ENCODE measurements around the gene BPIFA1.

Gene BPIFA1

GRCh38 chr20:33235696-33236095, at the start of gene BPIFA1:
Gene BPIFA1, plus strand, starts transcription at chr20:33235996. Its CDS starts 1,716 bp downstream, at chr20:33237712.
- DNase-seq, result no peak

- DNase-seq, result no peak
Measured at GRCh38 chr20:33187491-33187890, 48.3 kb upstream of the BPIFA1 start.

GRCh38 chr20:33188421-33188820, 47.4 kb upstream of the BPIFA1 start:
- no peak for DNase-seq

GRCh38 chr20:33191484-33191883, 44.3 kb upstream of the BPIFA1 start:
- no peak for DNase-seq

- no peak for DNase-seq
Measured at GRCh38 chr20:33191955-33192354, 43.8 kb upstream of the BPIFA1 start.

- no peak for DNase-seq
Measured at GRCh38 chr20:33192912-33193501, 42.8 kb upstream of the BPIFA1 start.

- no peak for DNase-seq
Measured at GRCh38 chr20:33199026-33199425, 36.8 kb upstream of the BPIFA1 start.

GRCh38 chr20:33202451-33202850, 33.3 kb upstream of the BPIFA1 start:
- DNase-seq, result no peak

- DNase-seq, result no peak
Measured at GRCh38 chr20:33203444-33203843, 32.4 kb upstream of the BPIFA1 start.

GRCh38 chr20:33209789-33210188, 26.0 kb upstream of the BPIFA1 start:
- DNase-seq, result peak; percentile 31

GRCh38 chr20:33210371-33210770, 25.4 kb upstream of the BPIFA1 start:
- DNase-seq, result no peak

- peak; percentile 8 for DNase-seq
Measured at GRCh38 chr20:33211817-33212424, 23.9 kb upstream of the BPIFA1 start.

GRCh38 chr20:33217052-33217451, 18.7 kb upstream of the BPIFA1 start, which contains the start of gene BPIFA3:
Gene BPIFA3, plus strand, starts transcription at chr20:33217352. Its CDS starts 185 bp downstream, at chr20:33217537.
- no peak for DNase-seq

- no peak for DNase-seq
Measured at GRCh38 chr20:33224399-33224798, 11.4 kb upstream of the BPIFA1 start.

- DNase-seq, result no peak
Measured at GRCh38 chr20:33229843-33230242, 6.0 kb upstream of the BPIFA1 start.

GRCh38 chr20:33231237-33231636, 4.6 kb upstream of the BPIFA1 start:
- no peak for DNase-seq

- DNase-seq, result no peak
Measured at GRCh38 chr20:33232486-33233072, 3.2 kb upstream of the BPIFA1 start.

- DNase-seq, result no peak
Measured at GRCh38 chr20:33233129-33233774, 2.5 kb upstream of the BPIFA1 start.

GRCh38 chr20:33234050-33234449, 1.7 kb upstream of the BPIFA1 start:
- no peak for DNase-seq

- no peak for DNase-seq
Measured at GRCh38 chr20:33236351-33236750, 555 bp downstream of the BPIFA1 start.

GRCh38 chr20:33237989-33238388, 2.2 kb downstream of the BPIFA1 start:
- DNase-seq, result no peak

- DNase-seq, result no peak
Measured at GRCh38 chr20:33239418-33239817, 3.6 kb downstream of the BPIFA1 start.

GRCh38 chr20:33239979-33240736, 4.4 kb downstream of the BPIFA1 start:
- no peak for DNase-seq

Measured in HCEC 1CT (cell line).